ENCODE results near the gene ATXN7L1.

ATXN7L1 gene

DNA sequence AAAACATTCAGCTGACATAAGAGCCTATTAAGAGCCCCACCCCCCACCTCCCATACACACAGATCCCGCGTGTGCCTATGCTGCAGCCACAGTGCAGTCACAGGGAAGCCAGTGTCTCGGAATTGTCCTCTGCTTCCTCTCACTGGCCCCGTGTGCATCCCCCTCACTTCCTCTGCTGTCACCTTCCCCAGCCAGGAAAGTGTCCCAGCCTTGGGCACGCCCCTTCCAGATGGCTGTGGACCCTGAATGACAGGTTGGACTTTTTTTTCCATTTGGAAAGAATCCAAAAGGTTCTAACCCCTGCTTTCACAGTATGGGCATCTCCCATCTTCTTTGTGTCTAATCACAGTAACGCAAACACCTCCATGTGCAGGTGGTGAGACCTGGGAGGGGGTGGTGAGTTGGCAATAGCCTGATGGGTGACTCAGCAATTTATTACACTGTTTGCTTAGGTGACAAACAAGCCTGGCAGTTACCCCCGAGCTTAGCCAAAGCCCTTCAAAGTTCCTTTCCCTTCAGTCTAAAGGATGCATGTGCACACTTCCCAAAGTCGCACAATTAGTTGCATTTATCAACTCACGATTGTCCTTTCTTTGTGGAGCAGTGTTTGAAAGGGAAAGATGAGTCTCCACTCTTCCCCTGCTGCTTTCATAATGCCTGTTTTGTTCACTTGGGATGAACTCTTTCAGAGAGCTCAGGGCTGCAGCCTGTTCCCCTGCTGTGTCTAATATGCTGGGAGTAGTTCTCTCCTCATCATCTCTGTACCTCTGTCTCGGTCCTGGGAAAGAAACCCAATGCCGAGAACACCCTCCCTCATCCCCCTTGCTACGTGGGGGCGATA is 227.6 kb downstream of the ATXN7L1 start:
- no peak for DNase-seq (ENCODE audit: low read depth, low spot score)

DNA sequence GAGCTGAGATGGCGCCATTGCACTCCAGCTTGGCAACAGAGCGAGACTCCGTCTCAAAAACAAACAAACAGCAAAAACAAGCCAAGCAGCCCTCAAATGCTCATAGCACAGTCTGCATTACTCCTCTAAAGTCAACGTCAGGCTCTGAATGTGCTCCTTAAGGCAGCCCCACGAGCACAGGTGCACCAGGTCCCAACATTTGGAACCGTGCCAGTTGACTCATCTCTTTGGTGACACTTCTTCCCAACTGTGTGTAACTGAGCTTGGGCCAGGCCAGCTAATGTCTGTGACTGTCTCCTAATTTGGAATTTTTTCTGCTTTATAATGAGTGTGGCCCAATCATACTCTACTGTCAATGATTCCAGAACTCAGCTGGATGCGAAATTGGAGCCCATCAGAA is 228.8 kb downstream of the ATXN7L1 start:
- DNase-seq (ENCODE audit: low read depth, low spot score), result no peak

DNA sequence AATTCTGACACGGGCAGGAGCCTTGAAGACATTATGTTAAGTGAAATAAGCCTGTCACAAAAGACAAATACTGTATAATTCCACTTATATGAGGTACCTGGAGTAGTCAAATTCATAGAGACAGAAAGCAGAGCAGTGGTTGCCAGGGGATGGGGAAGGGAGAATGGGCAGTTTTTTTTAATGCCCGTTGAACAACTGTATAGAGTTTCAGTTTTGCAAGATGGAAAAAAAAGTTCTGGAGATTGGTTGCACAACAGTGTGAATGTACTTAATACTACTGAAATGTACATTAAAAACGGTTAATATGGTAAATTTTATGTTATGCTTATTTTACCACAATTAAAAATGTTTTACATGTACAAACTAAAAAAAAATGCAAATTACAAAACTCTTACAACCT is 231.5 kb downstream of the ATXN7L1 start:
- no peak for DNase-seq (ENCODE audit: low read depth, low spot score)

DNA sequence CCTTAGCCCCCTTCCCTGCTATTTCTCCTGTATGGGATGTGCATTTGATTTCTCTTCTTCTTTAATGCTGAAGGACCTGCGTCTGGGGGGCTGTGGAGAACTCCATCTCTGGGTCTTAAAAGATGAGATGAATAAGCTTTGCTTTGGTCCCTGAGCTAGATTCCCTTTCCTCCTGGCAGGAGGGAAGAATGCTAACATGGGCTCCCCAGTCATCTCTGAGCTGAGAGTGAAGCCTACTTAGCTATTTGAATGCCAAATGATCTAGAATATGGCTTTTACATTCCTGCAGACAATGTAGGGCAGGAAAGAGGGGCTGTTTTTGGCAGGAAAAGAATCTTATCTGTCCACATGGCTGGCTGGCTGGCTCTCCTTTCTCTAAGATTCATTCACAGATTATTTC is 232.5 kb downstream of the ATXN7L1 start:
- no peak for DNase-seq (ENCODE audit: low read depth, low spot score)

DNA sequence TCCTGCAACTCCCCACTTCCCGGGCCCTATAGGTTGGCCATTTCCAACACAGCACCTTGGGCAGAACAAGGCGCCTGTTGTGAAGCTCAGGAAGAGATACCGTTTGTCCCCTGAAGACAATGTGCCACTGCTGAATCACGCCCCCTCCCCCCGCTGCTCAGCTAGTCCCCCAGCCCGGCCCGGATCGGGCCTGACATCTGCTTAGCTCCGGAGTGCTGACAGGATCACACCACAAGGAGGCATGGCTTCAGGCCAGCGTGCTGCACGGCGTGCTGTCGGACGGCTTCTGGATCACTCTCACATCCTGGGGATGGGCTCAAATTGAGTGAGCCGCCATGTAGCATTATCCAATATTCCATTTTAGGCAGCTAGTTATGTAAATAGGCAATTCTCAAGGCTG is 233.0 kb downstream of the ATXN7L1 start:
- no peak for DNase-seq (ENCODE audit: low read depth, low spot score)

DNA sequence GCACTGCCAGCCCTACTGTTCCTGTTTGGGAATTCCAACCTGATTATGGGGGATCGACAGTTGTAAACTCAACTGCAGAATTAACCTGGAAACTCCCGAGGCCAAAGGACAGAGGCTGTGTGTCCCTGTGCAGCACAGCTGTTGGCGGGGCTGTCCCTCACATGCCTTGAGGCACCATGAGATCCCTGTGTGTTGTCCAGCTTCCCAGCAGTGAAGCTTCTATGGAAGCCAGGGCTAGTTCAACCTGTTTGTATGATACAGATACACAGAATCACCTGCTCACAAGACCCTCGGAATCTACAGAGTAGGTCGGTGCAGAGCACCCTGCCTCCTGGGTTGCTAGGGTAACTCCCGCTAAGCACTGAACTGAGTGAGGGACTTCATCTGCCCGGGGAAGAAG is 234.1 kb downstream of the ATXN7L1 start:
- no peak for DNase-seq (ENCODE audit: low read depth, low spot score)

DNA sequence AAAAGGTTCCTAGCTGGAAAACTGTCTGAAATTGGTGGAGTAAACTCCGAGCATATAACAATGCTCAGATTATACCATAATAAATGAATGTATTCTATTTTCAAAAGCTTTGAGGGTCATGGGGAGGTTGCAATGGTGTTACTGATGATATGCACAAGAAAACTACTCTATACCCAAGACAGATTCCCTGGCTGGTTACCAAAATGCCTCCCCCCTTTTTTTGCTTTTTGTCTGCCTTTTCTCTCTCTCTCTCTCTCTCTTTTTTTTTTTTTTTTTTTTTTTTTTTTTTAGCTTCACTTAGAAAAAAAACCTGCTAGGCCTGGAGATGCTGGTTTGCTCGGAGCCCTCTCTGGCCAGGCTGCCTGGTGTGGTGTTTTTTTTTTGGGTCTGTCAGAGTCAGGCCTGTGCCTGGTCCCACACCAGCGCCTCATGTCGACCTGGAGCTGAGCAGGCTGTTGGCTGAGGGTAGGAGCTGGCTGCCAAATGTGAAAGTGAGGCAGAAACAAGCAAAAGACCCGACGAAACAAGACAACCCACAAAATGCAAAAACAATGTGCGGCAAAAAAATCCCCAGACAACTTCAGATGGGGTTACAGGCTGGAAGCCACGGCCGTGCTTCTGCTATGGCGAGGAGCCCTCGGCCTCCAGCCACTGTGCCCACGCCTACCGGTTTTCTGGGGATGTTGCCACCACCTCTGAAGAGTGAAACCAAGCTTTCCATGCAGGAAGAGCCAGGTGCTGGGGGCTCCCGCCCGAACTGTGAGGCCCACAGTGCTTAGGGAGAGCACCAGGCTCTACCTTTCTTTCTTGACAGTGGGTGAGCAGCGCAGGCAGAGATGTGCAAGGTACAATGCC is 235.2 kb downstream of the ATXN7L1 start:
- DNase-seq (ENCODE audit: low read depth, low spot score), result no peak

DNA sequence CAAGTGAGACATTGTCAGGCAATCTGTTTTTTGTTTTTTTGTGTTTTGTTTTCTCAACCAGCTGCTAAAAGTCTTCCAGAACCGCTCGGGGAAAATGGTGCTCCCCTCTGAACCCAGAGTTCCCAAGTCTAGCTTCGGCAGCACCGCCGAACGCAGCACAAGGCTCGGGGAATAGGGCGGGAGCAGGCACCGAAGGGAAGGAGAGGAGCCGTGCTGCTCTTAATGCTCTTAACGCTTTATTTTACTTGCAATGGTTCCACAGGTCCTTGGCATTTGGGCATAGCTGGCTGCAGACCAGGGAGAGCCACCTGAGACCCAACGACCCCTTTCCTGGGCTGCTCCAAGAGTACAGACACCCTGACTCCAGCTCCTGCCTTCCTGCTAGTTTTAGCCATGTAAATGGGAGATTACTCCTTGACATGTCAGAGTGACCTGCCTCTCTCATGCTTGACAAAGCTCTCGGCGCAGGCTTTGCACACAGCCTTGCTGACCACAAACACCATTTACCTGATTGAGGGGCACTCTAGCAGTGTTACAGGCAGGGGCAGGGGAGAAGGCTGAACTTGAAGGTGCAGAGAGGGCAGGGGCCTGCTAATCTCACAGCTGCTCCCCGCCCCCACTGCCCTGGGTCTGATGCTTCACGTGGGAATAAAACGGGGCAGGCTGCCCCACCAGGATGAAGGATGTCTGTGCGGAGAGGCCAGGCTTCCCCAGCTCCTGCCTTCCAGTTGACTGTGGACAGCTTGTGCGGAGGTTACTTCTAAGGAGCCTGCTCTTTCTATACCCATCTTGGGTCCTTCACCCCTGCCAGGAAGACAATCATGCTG is 236.5 kb downstream of the ATXN7L1 start:
- DNase-seq (ENCODE audit: low read depth, low spot score), result no peak

DNA sequence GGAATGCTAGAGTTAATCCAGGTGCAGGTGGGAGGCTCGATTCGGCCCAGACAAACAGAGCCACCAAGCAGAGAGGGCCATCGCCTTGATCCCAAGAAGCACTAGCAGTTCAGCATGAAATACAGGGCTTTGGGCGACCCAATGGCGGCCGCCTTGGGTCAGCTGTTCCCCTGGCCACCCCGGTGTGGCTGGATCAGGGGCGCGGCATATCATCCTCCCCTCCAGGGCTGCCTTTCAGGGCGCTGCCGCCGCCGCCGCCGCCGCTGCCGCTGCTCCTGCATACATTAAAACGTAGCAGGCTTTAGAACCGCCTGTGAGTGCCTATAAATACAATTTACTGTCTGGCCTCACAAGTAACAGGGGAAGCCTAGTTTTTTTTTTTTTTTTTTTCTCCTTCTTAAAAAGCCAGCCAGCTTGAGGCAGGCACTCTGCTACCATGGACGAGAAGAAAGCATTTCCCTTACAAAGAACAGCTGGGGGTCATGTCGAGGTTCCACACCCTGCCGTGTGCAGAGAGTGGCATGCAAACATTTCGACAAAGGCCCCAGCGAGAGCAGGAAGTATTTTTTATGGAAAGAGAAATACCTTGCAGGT is 237.4 kb downstream of the ATXN7L1 start:
- peak; percentile 24 for DNase-seq (ENCODE audit: low read depth, low spot score)

DNA sequence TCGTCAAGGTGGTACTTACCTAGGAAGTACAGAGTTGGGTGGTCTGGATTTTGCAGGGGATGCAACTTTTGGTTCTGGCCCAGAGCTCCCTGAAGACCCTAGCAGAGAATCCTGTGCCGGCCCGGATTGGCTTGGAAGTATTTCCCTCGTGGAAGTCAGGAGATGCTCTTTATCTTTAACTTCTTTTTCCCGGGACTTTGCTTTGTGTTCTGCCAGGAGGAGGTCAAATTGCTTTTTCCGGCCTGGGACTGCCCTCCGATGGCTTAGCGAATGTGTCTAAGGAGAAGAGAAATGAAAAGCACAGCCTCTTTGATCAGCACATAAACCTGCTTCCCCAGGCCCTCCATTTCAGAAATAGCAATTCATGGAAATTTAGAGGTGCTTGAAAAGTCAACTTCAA is 238.1 kb downstream of the ATXN7L1 start:
- DNase-seq (ENCODE audit: low read depth, low spot score), result no peak

DNA sequence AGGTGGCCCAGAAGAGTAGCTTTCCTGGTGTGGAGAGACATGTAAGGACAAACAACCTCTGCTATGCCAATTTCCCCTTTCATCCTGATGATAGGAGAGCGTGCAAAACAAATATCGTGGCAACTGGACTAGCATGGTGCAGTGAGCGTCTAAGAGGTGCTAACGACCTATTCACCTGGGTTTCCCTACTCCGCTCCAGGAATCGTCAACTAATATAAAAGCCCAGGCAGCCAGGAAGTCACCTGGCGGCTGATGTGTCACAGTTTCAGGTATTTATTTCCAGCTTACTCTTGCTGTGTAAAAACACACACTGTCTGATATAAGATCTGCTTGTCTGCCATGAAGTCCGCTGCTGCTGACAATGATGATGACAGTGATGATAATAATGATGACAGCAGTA is 238.6 kb downstream of the ATXN7L1 start:
- DNase-seq (ENCODE audit: low read depth, low spot score), result no peak

DNA sequence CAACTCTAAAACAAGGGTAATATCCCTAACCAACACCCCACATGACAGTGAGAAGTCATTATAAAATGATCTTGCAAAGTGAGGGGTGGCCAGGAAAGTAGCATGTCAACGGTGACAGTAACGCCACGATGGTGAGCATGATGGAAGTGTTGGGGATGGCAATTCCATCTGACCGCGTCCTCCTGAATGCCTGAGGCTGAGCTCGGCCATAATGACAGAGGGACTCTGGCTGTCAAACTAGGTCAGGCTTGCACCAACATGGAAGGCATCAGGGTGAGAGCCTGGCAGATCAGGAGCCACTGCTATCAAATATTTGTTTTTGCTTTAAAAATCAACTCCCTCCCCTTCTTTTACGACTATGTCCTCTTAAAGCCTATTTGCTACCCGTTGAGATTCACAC is 239.4 kb downstream of the ATXN7L1 start:
- DNase-seq (ENCODE audit: low read depth, low spot score), result no peak

DNA sequence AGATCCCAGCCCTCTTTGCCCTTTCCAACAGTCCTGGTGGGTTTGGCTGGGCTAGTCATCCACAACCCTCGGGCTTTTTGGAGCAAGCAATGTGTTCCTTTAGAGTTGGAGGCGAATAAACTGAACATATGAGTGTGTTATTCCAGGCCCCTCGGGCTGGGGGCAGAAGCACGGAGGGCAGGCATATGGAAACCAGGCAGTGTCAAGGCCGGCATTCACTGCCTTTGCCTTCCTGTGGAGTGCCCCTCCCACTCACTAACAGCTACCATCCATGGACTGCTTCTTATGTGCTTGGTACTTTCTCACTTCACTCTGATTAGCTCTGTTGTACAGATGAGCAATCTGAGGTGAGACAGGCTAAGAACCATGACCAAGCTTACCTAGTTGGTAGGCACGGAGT is 241.2 kb downstream of the ATXN7L1 start:
- DNase-seq (ENCODE audit: low read depth, low spot score), result no peak

DNA sequence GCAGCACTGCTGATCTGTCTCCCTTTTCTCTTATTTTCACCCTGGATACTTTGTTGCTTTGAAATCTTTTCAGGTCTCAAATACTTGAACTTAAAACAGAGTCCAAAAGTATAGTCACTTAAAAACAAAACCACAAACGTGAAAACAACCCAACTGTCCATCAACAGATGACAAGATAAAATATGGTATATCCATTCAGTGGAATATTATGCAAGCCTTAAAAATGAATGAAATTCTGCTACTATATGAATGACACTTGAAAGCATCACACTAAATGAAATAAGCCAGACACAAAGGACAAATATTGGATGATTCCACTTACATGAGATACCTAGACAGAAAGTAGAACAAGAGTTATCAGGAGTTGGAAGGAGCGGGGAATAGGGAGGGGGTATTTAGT is 250.4 kb downstream of the ATXN7L1 start:
- DNase-seq (ENCODE audit: low read depth, low spot score), result no peak

DNA sequence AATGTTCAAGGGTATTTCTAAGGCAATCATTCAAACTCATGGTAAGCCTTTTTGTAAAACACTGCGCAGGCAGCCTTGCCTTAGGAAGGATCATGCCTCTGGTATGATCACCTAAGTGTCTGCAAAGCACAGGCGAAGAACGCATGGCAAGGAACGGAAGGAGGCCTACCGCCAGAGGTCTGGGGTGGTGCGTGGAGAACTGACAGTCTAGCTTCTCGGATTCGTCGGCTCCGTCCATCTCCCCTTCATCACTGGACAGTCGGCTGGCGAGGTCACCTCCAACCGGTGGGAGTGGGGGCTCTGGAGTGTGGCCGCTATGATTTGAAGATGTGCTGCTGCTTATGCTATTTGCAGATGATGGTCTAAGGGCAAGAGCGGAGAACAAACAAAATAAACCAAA is 252.5 kb downstream of the ATXN7L1 start:
- no peak for DNase-seq (ENCODE audit: low read depth, low spot score)

DNA sequence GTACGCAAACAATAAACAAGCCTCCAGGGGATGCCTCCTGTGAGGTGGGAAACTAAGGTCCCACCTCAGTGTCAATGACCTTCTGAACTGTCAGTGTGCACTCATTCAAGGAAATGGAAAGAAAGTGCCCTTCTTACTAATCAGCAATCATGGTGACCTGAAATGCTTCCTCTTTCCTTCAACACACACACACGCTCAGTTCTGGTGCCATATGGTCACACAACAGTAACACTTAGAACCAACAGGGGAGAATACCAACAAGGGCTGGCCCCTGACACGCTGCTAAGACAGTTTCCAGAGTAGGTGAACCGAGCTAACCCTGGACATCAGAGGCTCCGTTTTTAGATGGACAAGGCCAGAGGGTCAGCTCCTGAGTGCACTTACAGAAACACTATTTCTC is 253.0 kb downstream of the ATXN7L1 start:
- DNase-seq (ENCODE audit: low read depth, low spot score), result no peak

DNA sequence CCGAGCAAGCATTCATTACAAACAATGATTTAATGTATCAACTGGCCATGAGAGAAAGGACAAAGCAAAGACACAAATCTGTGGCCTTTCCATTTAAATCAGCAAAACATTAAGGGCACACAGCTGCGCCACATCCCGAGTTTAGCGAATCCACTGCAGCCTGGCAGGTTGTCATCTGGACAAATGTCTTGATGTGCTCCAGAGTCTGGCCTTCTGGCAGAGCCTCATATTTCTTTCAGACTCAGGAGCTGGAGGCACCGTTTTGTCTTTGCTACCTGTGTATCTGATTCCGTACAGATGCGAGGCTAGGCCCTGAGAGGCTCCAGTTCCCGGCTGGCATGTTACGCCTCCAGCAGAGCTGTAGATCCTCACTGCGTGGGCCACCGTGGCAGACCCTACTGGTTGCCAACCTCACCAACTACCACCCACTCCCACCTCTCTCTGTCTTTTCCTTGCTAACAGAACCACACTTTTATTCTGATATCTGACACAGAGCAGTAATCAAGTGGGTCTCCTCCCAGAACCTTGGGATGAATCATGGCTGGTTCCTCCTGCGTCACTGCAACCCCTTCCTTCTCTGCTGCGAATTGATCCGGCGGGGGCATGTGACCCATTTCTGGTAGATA is 254.2 kb downstream of the ATXN7L1 start:
- no peak for DNase-seq (ENCODE audit: low read depth, low spot score)

DNA sequence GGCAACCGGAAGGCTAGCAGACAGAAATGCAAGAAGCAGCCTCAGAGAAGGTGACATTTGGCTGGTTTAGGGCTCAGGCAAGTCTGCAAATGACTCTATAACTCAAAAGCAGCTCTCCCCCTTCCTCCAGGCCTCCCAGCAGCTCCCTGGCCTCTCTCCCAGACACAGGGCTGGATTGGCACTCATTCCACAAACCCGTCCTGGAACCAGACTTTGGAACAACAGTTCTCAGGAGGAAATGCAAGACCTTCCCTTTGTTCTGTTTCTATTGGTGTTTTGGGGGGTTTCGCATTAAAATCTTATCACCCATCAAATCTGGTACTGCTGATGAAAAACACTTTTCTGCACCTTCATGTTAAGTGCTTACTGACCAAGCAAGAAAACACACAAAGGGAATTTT is 254.8 kb downstream of the ATXN7L1 start:
- no peak for DNase-seq (ENCODE audit: low read depth, low spot score)

DNA sequence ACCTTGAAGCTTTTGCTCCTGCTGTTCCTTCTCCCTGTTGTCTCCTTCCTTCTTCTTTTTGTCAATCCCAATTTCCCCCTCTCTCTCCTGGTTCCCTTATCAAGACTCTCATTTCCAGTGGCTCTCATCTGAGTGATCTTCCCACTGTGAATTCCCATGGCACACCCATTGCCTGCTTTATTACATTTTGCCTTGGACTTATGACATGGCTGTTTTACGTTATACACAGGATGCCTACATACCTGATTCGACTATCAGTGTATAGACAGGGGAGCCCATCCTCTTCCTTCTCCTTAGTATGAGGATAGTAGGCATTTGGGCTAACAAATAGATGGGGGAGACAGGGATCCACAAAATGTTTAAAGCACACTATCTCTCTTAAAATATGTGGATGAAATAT is 255.2 kb downstream of the ATXN7L1 start:
- no peak for DNase-seq (ENCODE audit: low read depth, low spot score)

DNA sequence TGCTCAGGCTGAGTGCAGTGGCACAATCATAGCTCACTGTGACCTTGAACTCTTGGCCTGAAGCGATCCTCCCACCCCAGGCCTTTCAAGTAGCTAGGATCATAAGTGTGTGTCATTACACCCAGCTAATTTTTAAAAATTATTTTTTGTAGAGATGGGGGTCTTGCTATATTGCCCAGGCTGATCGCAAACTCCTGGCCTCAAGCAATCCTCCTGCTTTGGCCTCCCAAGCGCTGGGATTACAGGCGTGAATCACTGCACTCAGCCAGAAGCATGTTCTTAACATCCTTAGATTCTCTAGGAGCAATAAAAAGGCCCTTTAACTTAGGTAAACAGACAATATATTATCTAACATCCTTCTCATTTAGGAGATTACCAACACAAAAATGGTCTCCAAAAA is 256.8 kb downstream of the ATXN7L1 start:
- no peak for DNase-seq (ENCODE audit: low read depth, low spot score)

DNA sequence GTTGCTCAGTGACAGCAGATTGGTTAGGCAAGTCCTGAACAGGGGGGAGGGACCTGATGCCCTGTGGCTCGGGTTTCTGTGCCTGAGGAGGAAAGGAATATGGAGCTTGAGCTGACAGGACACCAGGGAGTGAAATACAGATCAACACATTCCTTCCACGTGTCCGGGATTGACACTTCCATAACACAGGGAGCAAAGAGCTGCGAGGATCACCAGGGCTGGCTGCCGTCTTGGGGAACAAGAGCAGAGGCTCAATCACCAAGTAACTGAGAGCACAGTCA is 258.4 kb downstream of the ATXN7L1 start:
- DNase-seq (ENCODE audit: low read depth, low spot score), result no peak

Measured in smooth muscle cell of the brain vasculature (primary cell).